H1 (cell line): ENCODE data around the gene GFM1.

Source experiments
- ATF3 ChIP-seq: IDR thresholded peaks from 2 replicates; pipeline ENCODE4 v1.6.1; 2011; ENCODE audit warnings: low read depth, mild to moderate bottlenecking, low read length; ENCODE audit not compliant: insufficient read depth
- CTCF ChIP-seq, 3 experiments: IDR thresholded peaks; 1 replicate in 2 of 3; 2 replicates in 1 of 3; pipeline versions ENCODE4 v1.5.1 to v1.6.1; 2011; ENCODE audit warnings: low read length in 3 of 3, mild to moderate bottlenecking in 3 of 3, inconsistent platforms in 2 of 3, low read depth in 1 of 3, moderate library complexity in 1 of 3; ENCODE audit not compliant: insufficient read depth in 1 of 3; ENCODE audit errors: control extremely low read depth in 1 of 3
- HDAC2 ChIP-seq, 2 experiments: fragments of 300-600 bp in 1 of 2; sonication (generic) in 1 of 2; IDR thresholded peaks; 2 replicates each; pipeline ENCODE4 v1.6.1; 2011 to 2012; ENCODE audit warnings: low read depth in 2 of 2, low read length in 2 of 2, mild to moderate bottlenecking in 2 of 2, moderate library complexity in 2 of 2, borderline replicate concordance in 1 of 2, inconsistent platforms in 1 of 2
- JUND ChIP-seq: IDR thresholded peaks from 2 replicates; pipeline ENCODE4 v1.6.1; 2011; ENCODE audit warnings: mild to moderate bottlenecking, improper control_type of control experiment, low read length
- NANOG ChIP-seq: IDR thresholded peaks from 2 replicates; pipeline ENCODE4 v1.6.1; 2011; ENCODE audit warnings: low read length, low read depth, mild to moderate bottlenecking, inconsistent platforms; ENCODE audit not compliant: insufficient read depth, poor library complexity, severe bottlenecking
- POLR2A ChIP-seq, 2 experiments: IDR thresholded peaks; 1 replicate in 1 of 2; 2 replicates in 1 of 2; pipeline ENCODE4 v1.6.1; 2011; ENCODE audit warnings: low read depth in 2 of 2, low read length in 2 of 2, mild to moderate bottlenecking in 2 of 2; ENCODE audit errors: control extremely low read depth in 1 of 2
- SP2 ChIP-seq: IDR thresholded peaks from 2 replicates; pipeline ENCODE4 v1.6.1; 2012; ENCODE audit warnings: mild to moderate bottlenecking, low read length, inconsistent platforms
- TCF12 ChIP-seq: IDR thresholded peaks from 2 replicates; pipeline ENCODE4 v1.6.1; 2011; ENCODE audit warnings: low read depth, mild to moderate bottlenecking, low read length

- TF ChIP-seq SP2, result no peak
- TF ChIP-seq TCF12, result no peak
- no peak for TF ChIP-seq JUND
- TF ChIP-seq NANOG, result no peak
- TF ChIP-seq POLR2A (IDR thresholded peaks at IDR 0.05; ENCODE audit: control extremely low read depth in 1 of 2, low read depth in 2 of 2, low read length in 2 of 2), result no peak
- TF ChIP-seq ATF3, result no peak
- no peak for TF ChIP-seq HDAC2 (IDR thresholded peaks at IDR 0.05; ENCODE audit: borderline replicate concordance in 1 of 2, low read depth in 2 of 2, low read length in 2 of 2)
- TF ChIP-seq CTCF (IDR thresholded peaks at IDR 0.05; ENCODE audit: control extremely low read depth in 1 of 3, insufficient read depth in 1 of 3, low read depth in 1 of 3, low read length in 3 of 3), result no peak
Observed at GRCh38 chr3:158737410-158737809, 93.1 kb downstream of the GFM1 start.
